HEK293 (cell line): ENCODE measurements around the gene TSHZ2.

ENCODE experiments used
- CTCF ChIA-PET: fragments of 350-600 bp; formaldehyde crosslinking; extraction: SDS; loops from one replicate; lab custom pipeline; 2021; ENCODE audit warnings: antibody characterized with exemption; lab: Yijun Ruan, JAX
- POLR2A ChIA-PET: fragments of 300-600 bp; formaldehyde crosslinking; extraction: SDS; loops from one replicate; lab custom pipeline; 2020; ENCODE audit warnings: antibody characterized with exemption, inconsistent platforms; lab: Yijun Ruan, JAX
- H3K27ac ChIP-seq: fragments of 200-500 bp; sonication (Bioruptor generic); 2 replicates; pipeline ENCODE4 v1.5.1; 2014; ENCODE audit warnings: low read depth, low read length, control low read depth, inconsistent platforms; ENCODE audit errors: extremely low read depth
- H3K36me3 ChIP-seq, 2 experiments: fragments of 200-500 bp in 1 of 2; sonication (Bioruptor generic) in 1 of 2; 1 replicate in 1 of 2; 2 replicates in 1 of 2; pipeline ENCODE4 v1.5.1; 2014 to 2017; ENCODE audit warnings: inconsistent platforms in 2 of 2, low read length in 2 of 2; ENCODE audit not compliant: control insufficient read depth in 2 of 2, insufficient read depth in 1 of 2
- H3K4me1 ChIP-seq: fragments of 200-500 bp; sonication (Bioruptor generic); 2 replicates; pipeline ENCODE4 v1.5.1; 2014; ENCODE audit warnings: mild to moderate bottlenecking, low read length, inconsistent platforms; ENCODE audit not compliant: control insufficient read depth, insufficient read depth
- H3K4me3 ChIP-seq: 2 replicates; pipeline ENCODE4 v1.5.1; 2011; ENCODE audit warnings: low read depth, mild to moderate bottlenecking, control low read depth, low read length, moderate library complexity
- H3K9me3 ChIP-seq: fragments of 200-500 bp; sonication (Bioruptor generic); 2 replicates; pipeline ENCODE4 v1.5.1; 2014; ENCODE audit warnings: low read depth, low read length, inconsistent platforms; ENCODE audit not compliant: control insufficient read depth, insufficient read depth
- EGR2 ChIP-seq: fragments of 450-650 bp; formaldehyde crosslinking; IDR thresholded peaks from 2 replicates; pipeline ENCODE4 v1.5.1; 2016; ENCODE audit warnings: low read depth, missing biosample characterization, missing genetic modification characterization
- KLF7 ChIP-seq: fragments of 450-650 bp; formaldehyde crosslinking; IDR thresholded peaks from 2 replicates; pipeline ENCODE4 v1.5.1; 2016; ENCODE audit warnings: missing biosample characterization, missing genetic modification characterization, borderline replicate concordance
- PATZ1 ChIP-seq: fragments of 450-650 bp; formaldehyde crosslinking; IDR thresholded peaks from 2 replicates; pipeline ENCODE4 v1.5.1; 2016; ENCODE audit warnings: missing biosample characterization, missing genetic modification characterization
- PRDM2 ChIP-seq: fragments of 450-650 bp; formaldehyde crosslinking; IDR thresholded peaks from 2 replicates; pipeline ENCODE4 v1.5.1; 2016; ENCODE audit warnings: missing biosample characterization, missing genetic modification characterization, borderline replicate concordance
- PRDM6 ChIP-seq: fragments of 450-650 bp; formaldehyde crosslinking; IDR thresholded peaks from 2 replicates; pipeline ENCODE4 v1.5.1; 2017; ENCODE audit warnings: missing biosample characterization, missing genetic modification characterization
- SCRT1 ChIP-seq: fragments of 450-650 bp; formaldehyde crosslinking; IDR thresholded peaks from 2 replicates; pipeline ENCODE4 v1.5.1; 2016; ENCODE audit warnings: missing biosample characterization, missing genetic modification characterization, borderline replicate concordance
- ZBTB10 ChIP-seq: fragments of 450-650 bp; formaldehyde crosslinking; IDR thresholded peaks from 2 replicates; pipeline ENCODE4 v1.5.1; 2016; ENCODE audit warnings: missing biosample characterization, missing genetic modification characterization
- ZBTB8A ChIP-seq: fragments of 450-650 bp; formaldehyde crosslinking; IDR thresholded peaks from 2 replicates; pipeline ENCODE4 v1.5.1; 2016; ENCODE audit warnings: missing biosample characterization, missing genetic modification characterization
- ZNF157 ChIP-seq: fragments of 450-650 bp; formaldehyde crosslinking; IDR thresholded peaks from 2 replicates; pipeline ENCODE4 v1.5.1; 2016; ENCODE audit warnings: missing biosample characterization, missing genetic modification characterization
- ZNF18 ChIP-seq: fragments of 450-650 bp; formaldehyde crosslinking; IDR thresholded peaks from 2 replicates; pipeline ENCODE4 v1.5.1; 2016; ENCODE audit warnings: missing biosample characterization, missing genetic modification characterization
- ZNF184 ChIP-seq: fragments of 450-650 bp; IDR thresholded peaks from 2 replicates; pipeline ENCODE4 v1.5.1; 2018; ENCODE audit warnings: missing biosample characterization, mild to moderate bottlenecking, missing genetic modification characterization
- ZNF202 ChIP-seq: fragments of 450-650 bp; formaldehyde crosslinking; IDR thresholded peaks from 2 replicates; pipeline ENCODE4 v1.5.1; 2016; ENCODE audit warnings: missing biosample characterization, missing genetic modification characterization, borderline replicate concordance
- ZNF248 ChIP-seq: fragments of 450-650 bp; formaldehyde crosslinking; IDR thresholded peaks from 2 replicates; pipeline ENCODE4 v1.5.1; 2017; ENCODE audit warnings: missing biosample characterization, missing genetic modification characterization
- ZNF292 ChIP-seq: fragments of 450-650 bp; formaldehyde crosslinking; IDR thresholded peaks from 2 replicates; pipeline ENCODE4 v1.5.1; 2016; ENCODE audit warnings: low read depth, missing biosample characterization, missing genetic modification characterization, borderline replicate concordance
- ZNF311 ChIP-seq: fragments of 450-650 bp; formaldehyde crosslinking; IDR thresholded peaks from 2 replicates; pipeline ENCODE4 v1.5.1; 2017; ENCODE audit warnings: missing biosample characterization, missing genetic modification characterization, borderline replicate concordance
- ZNF37A ChIP-seq: fragments of 450-650 bp; IDR thresholded peaks from 2 replicates; pipeline ENCODE4 v1.5.1; 2018; ENCODE audit warnings: missing biosample characterization, missing genetic modification characterization
- ZNF423 ChIP-seq: fragments of 450-650 bp; formaldehyde crosslinking; IDR thresholded peaks from 2 replicates; pipeline ENCODE4 v1.5.1; 2016; ENCODE audit warnings: missing biosample characterization, missing genetic modification characterization
- ZNF548 ChIP-seq: fragments of 450-650 bp; formaldehyde crosslinking; IDR thresholded peaks from 2 replicates; pipeline ENCODE4 v1.5.1; 2016; ENCODE audit warnings: missing biosample characterization, missing genetic modification characterization
- ZNF677 ChIP-seq: fragments of 450-650 bp; IDR thresholded peaks from 2 replicates; pipeline ENCODE4 v1.5.0; 2018; ENCODE audit warnings: missing biosample characterization, mild to moderate bottlenecking, missing genetic modification characterization, moderate library complexity
- ZNF707 ChIP-seq: fragments of 450-650 bp; formaldehyde crosslinking; IDR thresholded peaks from 2 replicates; pipeline ENCODE4 v1.5.1; 2016; ENCODE audit warnings: missing biosample characterization, missing genetic modification characterization
- ZNF843 ChIP-seq: fragments of 450-650 bp; formaldehyde crosslinking; IDR thresholded peaks from 2 replicates; pipeline ENCODE4 v1.5.1; 2016; ENCODE audit warnings: missing biosample characterization, missing genetic modification characterization
- ZSCAN16 ChIP-seq: fragments of 450-650 bp; formaldehyde crosslinking; IDR thresholded peaks from 2 replicates; pipeline ENCODE4 v1.5.1; 2016; ENCODE audit warnings: missing biosample characterization, missing genetic modification characterization

TSHZ2 gene

GRCh38 chr20:53423587-53424146, 451.5 kb downstream of the TSHZ2 start:
- no peaks in the 10 kb centered on the region for H3K9me3 ChIP-seq
- H3K27ac ChIP-seq: no peak overlapping the region
- no peaks in the 10 kb centered on the region for H3K4me1 ChIP-seq
- TF ChIP-seq PATZ1 (tag by site-specific recombination) (no peak), ZNF184 (no peak), ZNF18 (tag by site-specific recombination) (no peak), ZNF292 (no peak), ZNF248 (tag by site-specific recombination) (no peak), ZNF677 (tag by site-specific recombination) (no peak), ZNF37A (tag by site-specific recombination) (no peak), PRDM2 (tag by site-specific recombination) (no peak), ZNF548 (tag by site-specific recombination) (no peak), ZNF157 (tag by site-specific recombination) (no peak), EGR2 (tag by site-specific recombination) (no peak), ZNF707 (tag by site-specific recombination) (no peak)
- POLR2A ChIA-PET: no interaction called here
- H3K36me3 ChIP-seq: no peaks in the 10 kb centered on the region
- CTCF ChIA-PET: no interaction called here
- no peak overlapping the region for H3K4me3 ChIP-seq

- H3K4me1 ChIP-seq: no peaks in the 10 kb centered on the region
- ChIA-PET CTCF (no interaction called here), POLR2A (no interaction called here)
- no peak overlapping the region for H3K27ac ChIP-seq
- H3K4me3 ChIP-seq: no peak overlapping the region
- no peaks in the 10 kb centered on the region for H3K36me3 ChIP-seq
- H3K9me3 ChIP-seq: no peaks in the 10 kb centered on the region
- no peak for TF ChIP-seq ZSCAN16 (tag by site-specific recombination)
- no peak for TF ChIP-seq SCRT1
- no peak for TF ChIP-seq ZBTB8A (tag by site-specific recombination)
- no peak for TF ChIP-seq KLF7
- TF ChIP-seq PRDM6: no peak
- no peak for TF ChIP-seq ZNF843 (tag by site-specific recombination)
- TF ChIP-seq ZNF202: no peak
- TF ChIP-seq ZNF423 (tag by site-specific recombination): no peak
- TF ChIP-seq ZNF311 (tag by site-specific recombination): no peak
- TF ChIP-seq ZBTB10 (tag by site-specific recombination): no peak
Observed at GRCh38 chr20:53425481-53425880, 453.3 kb downstream of the TSHZ2 start.
